ENCODE results near the gene KPNA2. TPM values are rescaled to one million over a fixed set of nuclear protein-coding genes. Genes with fewer than 3 reads are reported as not detected.

The KPNA2 gene
- total and polyA plus RNA-seq, 10 of the 15 experiments (the other 5 are each of a cell fraction or from before 2014, with no cell fraction given), result 202 to 731 (median 283) TPM

- SMC1A ChIA-PET (ENCODE audit: uncharacterized antibody, unreplicated experiment), result no interaction called here
- no peaks in the 10 kb centered on the region for H3K9me3 ChIP-seq (replicated peaks; ENCODE audit: control insufficient read depth, insufficient read depth, low read length)
- H3K4me1 ChIP-seq (ENCODE audit: control insufficient read depth, insufficient read depth, low read length), result peaks cover 7% of the 10 kb centered on the region
- TF ChIP-seq E2F4 (IDR thresholded peaks at IDR 0.05; ENCODE audit: low read depth, low read length) (no peak), POU2F2 (IDR thresholded peaks at IDR 0.05; ENCODE audit: borderline replicate concordance, low read depth, low read length) (no peak)
- 2% methylated on average over 17 of the region's 18 CpGs for WGBS (ENCODE audit: insufficient coverage, insufficient replicate concordance, low lambda C conversion rate, missing lambda C conversion rate)
- DNase-seq (ENCODE audit: low read depth, low spot score), result no peak
- peaks cover 0 to 3% of the 10 kb centered on the region in 2 experiments; a peak in 2 of 4 replicates for H3K27me3 ChIP-seq (replicated peaks in 1 of 2; ENCODE audit: control insufficient read depth in 2 of 2, insufficient read depth in 2 of 2, low read length in 1 of 2)
- H3K4me3 ChIP-seq, result peak overlapping the region; percentile 81; the same call in 1 of the 2 replicates
- H3K9ac ChIP-seq (ENCODE audit: control insufficient read depth, insufficient read depth, low read length), result peak overlapping the region; percentile 76
- H3K27ac ChIP-seq (ENCODE audit: control insufficient read depth, insufficient read depth), result peak overlapping the region; percentile 62; the same call in 1 of the 2 replicates
- RAD21 ChIA-PET (ENCODE audit: unreplicated experiment), result no interaction called here
- peak; percentile 28 for ATAC-seq
- H4K20me1 ChIP-seq (ENCODE audit: control insufficient read depth, insufficient read depth), result no peaks in the 10 kb centered on the region
- TSS peak; percentile 62 for BruUV-seq (replicated peaks)
- in situ Hi-C loops (cut with MboI) (no loop called here), intact Hi-C loops (cut with micrococcal nuclease; ENCODE audit: unreplicated experiment) (no loop called here)
- peak; percentile 82 for FAIRE-seq
- peak overlapping the region; percentile 91 for H2AFZ ChIP-seq (ENCODE audit: control insufficient read depth, low read depth, low read length)
- H3K4me2 ChIP-seq (ENCODE audit: control insufficient read depth, insufficient read depth), result peak overlapping the region; percentile 89
- POLR2A ChIA-PET, result no interaction called here
- H3K79me2 ChIP-seq (ENCODE audit: control insufficient read depth, insufficient read depth, low read length), result no peaks in the 10 kb centered on the region
- H3K36me3 ChIP-seq (ENCODE audit: control insufficient read depth in 2 of 2, insufficient read depth in 2 of 2, low read length in 1 of 2), result no peaks in the 10 kb centered on the region
- CTCF ChIA-PET, result no interaction called here
Measured at GRCh38 chr17:67992548-67993152, 42.9 kb upstream of the KPNA2 start.

- ATAC-seq, result peak; percentile 80
- ChIA-PET RAD21 (ENCODE audit: unreplicated experiment) (no interaction called here), CTCF (interaction anchor here (3.7 kb wide), 1 partner anchor 16 kb away, joined by 17 read pairs; no protein-coding TSS in a partner anchor), SMC1A (ENCODE audit: uncharacterized antibody, unreplicated experiment) (no interaction called here), POLR2A (interaction anchor here (0.6 to 0.7 kb wide), 2 partner anchors 19 to 512 kb away, joined by 3 read pairs; no protein-coding TSS in a partner anchor)
- no TSS peak for BruUV-seq (replicated peaks)
- no peak for DNase-seq (ENCODE audit: low read depth, low spot score)
- no peaks in the 10 kb centered on the region for H4K20me1 ChIP-seq (ENCODE audit: control insufficient read depth, insufficient read depth)
- no peaks in the 10 kb centered on the region for H3K79me2 ChIP-seq (ENCODE audit: control insufficient read depth, insufficient read depth, low read length)
- H3K9ac ChIP-seq (ENCODE audit: control insufficient read depth, insufficient read depth, low read length), result peak overlapping the region; percentile 76
- peak; percentile 23 for FAIRE-seq
- in situ Hi-C loops (cut with MboI) (no loop called here), intact Hi-C loops (cut with micrococcal nuclease; ENCODE audit: unreplicated experiment) (no loop called here)
- H3K27ac ChIP-seq (ENCODE audit: control insufficient read depth, insufficient read depth), result peak overlapping the region; percentile 62
- peaks cover 0 to 3% of the 10 kb centered on the region in 2 experiments; a peak in 2 of 4 replicates for H3K27me3 ChIP-seq (replicated peaks in 1 of 2; ENCODE audit: control insufficient read depth in 2 of 2, insufficient read depth in 2 of 2, low read length in 1 of 2)
- WGBS (ENCODE audit: insufficient coverage, insufficient replicate concordance, low lambda C conversion rate, missing lambda C conversion rate), result 1% methylated on average over 96 of the region's 144 CpGs
- H3K9me3 ChIP-seq (replicated peaks; ENCODE audit: control insufficient read depth, insufficient read depth, low read length), result no peaks in the 10 kb centered on the region
- peaks cover 7% of the 10 kb centered on the region for H3K4me1 ChIP-seq (ENCODE audit: control insufficient read depth, insufficient read depth, low read length)
- peak overlapping the region; percentile 81 for H3K4me3 ChIP-seq
- H3K4me2 ChIP-seq (ENCODE audit: control insufficient read depth, insufficient read depth), result peak overlapping the region; percentile 89
- peak overlapping the region; percentile 91 for H2AFZ ChIP-seq (ENCODE audit: control insufficient read depth, low read depth, low read length)
- no peaks in the 10 kb centered on the region for H3K36me3 ChIP-seq (ENCODE audit: control insufficient read depth in 2 of 2, insufficient read depth in 2 of 2, low read length in 1 of 2)
- TF ChIP-seq CREB1 (IDR thresholded peaks at IDR 0.05; ENCODE audit: low read depth) (no peak), LARP7 (IDR thresholded peaks at IDR 0.05) (peak; percentile 61), CHD2 (IDR thresholded peaks at IDR 0.05; ENCODE audit: borderline replicate concordance, low read depth, low read length) (no peak), ZNF207 (IDR thresholded peaks at IDR 0.05; ENCODE audit: borderline replicate concordance) (0 out of 2 replicates have a peak, but pooled peaks have one; percentile 27), POU2F2 (IDR thresholded peaks at IDR 0.05; ENCODE audit: borderline replicate concordance, low read depth, low read length) (no peak), SREBF2 (IDR thresholded peaks at IDR 0.05; ENCODE audit: low read length) (no peak), IKZF1 (conservative IDR thresholded peaks at IDR 0.05) (peak; percentile 88), RUNX3 (IDR thresholded peaks at IDR 0.05; ENCODE audit: low read length) (peak; percentile 52), CREM (IDR thresholded peaks at IDR 0.05; ENCODE audit: low read depth) (no peak), RB1 (IDR thresholded peaks at IDR 0.05; ENCODE audit: borderline replicate concordance) (peak; percentile 88; the same call in 1 of the 2 replicates), ZNF274 (IDR thresholded peaks at IDR 0.05; ENCODE audit: insufficient read depth, insufficient read length) (no peak), TCF12 (IDR thresholded peaks at IDR 0.05; ENCODE audit: low read depth, low read length) (no peak)
- TF ChIP-seq, protein P1, sequence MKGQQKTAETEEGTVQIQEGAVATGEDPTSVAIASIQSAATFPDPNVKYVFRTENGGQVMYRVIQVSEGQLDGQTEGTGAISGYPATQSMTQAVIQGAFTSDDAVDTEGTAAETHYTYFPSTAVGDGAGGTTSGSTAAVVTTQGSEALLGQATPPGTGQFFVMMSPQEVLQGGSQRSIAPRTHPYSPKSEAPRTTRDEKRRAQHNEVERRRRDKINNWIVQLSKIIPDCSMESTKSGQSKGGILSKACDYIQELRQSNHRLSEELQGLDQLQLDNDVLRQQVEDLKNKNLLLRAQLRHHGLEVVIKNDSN (IDR thresholded peaks at IDR 0.05; ENCODE audit: borderline replicate concordance, extremely low read length, insufficient read depth, low read depth, low read length), result no peak
Measured at GRCh38 chr17:67993153-67993997, 42.2 kb upstream of the KPNA2 start.

Data from GM12878 (cell line).